Measurements from ENCODE around the gene ATP5F1D. TPM values are rescaled to one million over a fixed set of nuclear protein-coding genes. Genes with fewer than 3 reads are reported as not detected.

Gene ATP5F1D
- total and polyA plus RNA-seq, 2 of the 13 experiments (the other 11 are each of a cell fraction or from before 2014, with no cell fraction given) = 39.4 to 78.7 TPM

- TF ChIP-seq ZBED4 (CRISPR knock-in tag; IDR thresholded peaks at IDR 0.05; ENCODE audit: borderline replicate concordance) (peak; percentile 59; the same call in 1 of the 2 replicates), BCL6 (CRISPR knock-in tag; IDR thresholded peaks at IDR 0.05) (peak; percentile 72), ZBTB40 (IDR thresholded peaks at IDR 0.05) (no peak), ZBTB40 (CRISPR knock-in tag; IDR thresholded peaks at IDR 0.05) (peak; percentile 23; the same call in 1 of the 2 replicates), BCLAF1 (IDR thresholded peaks at IDR 0.05) (no peak), ZBTB39 (CRISPR knock-in tag; IDR thresholded peaks at IDR 0.05) (no peak), ZNF670 (CRISPR knock-in tag; IDR thresholded peaks at IDR 0.05; ENCODE audit: borderline replicate concordance) (0 out of 2 replicates have a peak, but pooled peaks have one; percentile 16), RARA (CRISPR knock-in tag; IDR thresholded peaks at IDR 0.05) (peak; percentile 97), POLR2A (IDR thresholded peaks at IDR 0.05; ENCODE audit: insufficient read depth in 1 of 2, low read depth in 2 of 2, low read length in 2 of 2) (peak; percentile 43 to 55; a peak in 2 of 4 replicates), ERF (CRISPR knock-in tag; IDR thresholded peaks at IDR 0.05) (peak; percentile 61; the same call in 1 of the 2 replicates), GTF2F1 (IDR thresholded peaks at IDR 0.05; ENCODE audit: low read length) (no peak)
Measured at GRCh38 chr19:1254530-1255185, 13.1 kb downstream of the ATP5F1D start (continued).

Measured in HepG2 (cell line).